Right lobe of liver (tissue), 6 donors: ENCODE measurements around the gene VASN. TPM values are rescaled to one million over a fixed set of nuclear protein-coding genes. Genes with fewer than 3 reads are reported as not detected.

Source experiments
- ATAC-seq, 4 donors: fragments of 200-7000 bp; cut with Tn5 transposase; one replicate each; pipeline ENCODE4 v1.9.1; 2020; ENCODE audit warnings: mild to moderate bottlenecking in 4 of 4, moderate library complexity in 4 of 4
- DNase-seq, 3 donors: peaks; one replicate each; pipeline ENCODE4 v3.0.0-alpha.2; 2020
- H3K27ac ChIP-seq, 3 donors: fragments of 200-600 bp; one replicate each; pipeline ENCODE4 v1.8.0; 2022
- H3K27me3 ChIP-seq, 2 donors: fragments of 200-600 bp; one replicate each; pipeline ENCODE4 v1.8.0; 2022
- H3K36me3 ChIP-seq, 4 donors: fragments of 200-600 bp; sonication (generic) in 1 of 4; one replicate each; pipeline versions ENCODE4 v1.5.1 to v1.8.0; 2017 to 2022; ENCODE audit warnings: control low read depth in 1 of 4
- H3K4me1 ChIP-seq, 4 donors: fragments of 200-600 bp; sonication (generic) in 1 of 4; one replicate each; pipeline versions ENCODE4 v1.5.1 to v1.8.0; 2017 to 2022; ENCODE audit warnings: control low read depth in 1 of 4
- H3K4me3 ChIP-seq, 3 donors: fragments of 200-600 bp; one replicate each; pipeline ENCODE4 v1.8.0; 2022
- H3K9me3 ChIP-seq, 4 donors: fragments of 200-600 bp; sonication (generic) in 1 of 4; one replicate each; pipeline versions ENCODE4 v1.5.1 to v1.8.0; 2017 to 2022; ENCODE audit warnings: control low read depth in 1 of 4
- CTCF ChIP-seq, 4 donors: fragments of 200-600 bp in 3 of 4; fragments of 450-650 bp in 1 of 4; IDR thresholded peaks; one replicate each; pipeline versions ENCODE4 v1.5.1 to v1.8.0; 2016 to 2022; ENCODE audit warnings: antibody characterized with exemption in 4 of 4, mild to moderate bottlenecking in 2 of 4
- POLR2A ChIP-seq: fragments of 450-650 bp; IDR thresholded peaks from one replicate; pipeline ENCODE4 v1.6.1; 2017; ENCODE audit warnings: antibody characterized with exemption, mild to moderate bottlenecking
- WGBS: methylation state at CpG from one replicate; pipeline ENCODE4 v1.1.6; 2018; ENCODE audit warnings: low coverage, low lambda C conversion rate; ENCODE audit not compliant: insufficient coverage; ENCODE audit errors: missing lambda C conversion rate; 5-methylcytosine and 5-hydroxymethylcytosine counted together
- intact Hi-C, 2 donors: fragments of 100-400 bp; cut with DNase I; formaldehyde crosslinking; loops; one replicate each; pipeline versions ENCODE4 v1.11.2 to v1.14.1; 2022
- total RNA-seq, 6 experiments: library from RNA; depleted of rRNA in 2 of 6; stranded (reverse); fragments of >200 nt in 2 of 6; fragmentation: NEBNext Ultra II Directional in 3 of 6; extraction: Animal tissue kit (Norgen Biotek cat#: 25700) in 3 of 6; gene quantifications; one replicate each; pipeline versions ENCODE4 v1.1.0 to v1.2.4, GENCODE V29; 2016 to 2023
- donor health status: DM: no; HTN: yes; CAD: no.
- donor health status: DM: no; HTN: no; CAD: no.
- donor health status: DM: no; HTN: no; CAD: no.
- donor health status: DM: no; HTN: yes; CAD: no.
- donor health status: DM: no; HTN: yes; CAD: no.

VASN gene
- total RNA-seq, 6 experiments from 2014 or later, result 13.5 to 22.9 (median 16.8) TPM

GRCh38 chr16:4350787-4351659 is 20.6 kb upstream of the VASN start, which contains the start of gene PAM16:
Gene PAM16, minus strand, starts transcription at chr16:4351321. Its CDS starts 87 bp downstream, at chr16:4351234.
- 1% methylated on average over 22 of the region's 81 CpGs for WGBS
- Histone ChIP-seq H3K27me3 (no peaks in the 10 kb centered on the region), H3K36me3 (no peaks in the 10 kb centered on the region), H3K4me3 (peak within 1 kb of the TSS; percentile 65 to 98 (median 78)), H3K4me1 (peaks cover 0 to 57% (median 20%) of the 10 kb centered on the region in 4 donors), H3K9me3 (no peaks in the 10 kb centered on the region), H3K27ac (peak within 1 kb of the TSS; percentile 37 to 90 (median 72))
- DNase-seq (peak; percentile 97 to 98 (median 98)), ATAC-seq (peak; percentile 82 to 91 (median 88))
- TF ChIP-seq CTCF (IDR thresholded peaks at IDR 0.05) (no peak), POLR2A (peak; percentile 82)
- intact Hi-C loops, result no loop called here

GRCh38 chr16:4351880-4352279 is 19.8 kb upstream of the VASN start:
- no peaks in the 10 kb centered on the region for H3K9me3 ChIP-seq
- 82% methylated on average over 7 of the region's 7 CpGs for WGBS
- no peak for DNase-seq
- TF ChIP-seq POLR2A (no peak), CTCF (IDR thresholded peaks at IDR 0.05) (no peak)
- intact Hi-C loops, result no loop called here
- H3K4me3 ChIP-seq, result no peak overlapping the region
- H3K27ac ChIP-seq, result no peak overlapping the region
- no peaks in the 10 kb centered on the region for H3K36me3 ChIP-seq
- peaks cover 0 to 48% (median 14%) of the 10 kb centered on the region in 4 donors for H3K4me1 ChIP-seq
- no peak for ATAC-seq
- H3K27me3 ChIP-seq, result no peaks in the 10 kb centered on the region

GRCh38 chr16:4352843-4353242 is 18.8 kb upstream of the VASN start:
- no peak overlapping the region for H3K4me3 ChIP-seq
- no peak overlapping the region for H3K27ac ChIP-seq
- H3K36me3 ChIP-seq, result no peaks in the 10 kb centered on the region
- intact Hi-C loops, result no loop called here
- 60% methylated on average over 3 of the region's 5 CpGs for WGBS
- H3K27me3 ChIP-seq, result no peaks in the 10 kb centered on the region
- peaks cover 0 to 38% (median 9%) of the 10 kb centered on the region in 4 donors for H3K4me1 ChIP-seq
- TF ChIP-seq CTCF (IDR thresholded peaks at IDR 0.05) (no peak), POLR2A (no peak)
- no peaks in the 10 kb centered on the region for H3K9me3 ChIP-seq
- DNase-seq, result no peak
- ATAC-seq, result peak in 1 of 4 donors; percentile 5

GRCh38 chr16:4353675-4354074 is 18.0 kb upstream of the VASN start:
- Histone ChIP-seq H3K27ac (no peak overlapping the region), H3K27me3 (no peaks in the 10 kb centered on the region), H3K4me3 (no peak overlapping the region), H3K4me1 (peaks cover 0 to 30% (median 5%) of the 10 kb centered on the region in 4 donors), H3K36me3 (peaks cover 0 to 4% (median 0%) of the 10 kb centered on the region in 4 donors), H3K9me3 (no peaks in the 10 kb centered on the region)
- ATAC-seq (no peak), DNase-seq (no peak)
- intact Hi-C loops, result no loop called here
- no peak for TF ChIP-seq POLR2A
- no peak for TF ChIP-seq CTCF (IDR thresholded peaks at IDR 0.05)
- 100% methylated on average over 4 of the region's 4 CpGs for WGBS
